ENCODE results near the gene TAS2R41.
"Not testable (repeated sequence)": the region's sequence is repeated elsewhere in the genome, so short reads cannot be mapped to it uniquely, and the experiment has no call there.

TAS2R41 gene

GRCh38 chr7:143462045-143462444 is 15.6 kb upstream of the TAS2R41 start:
- no peak overlapping the region for H3K4me3 ChIP-seq (ENCODE audit: low read depth, low read length)
- H3K36me3 ChIP-seq: no peaks in the 10 kb centered on the region
- H3K27ac ChIP-seq: no peak overlapping the region
- H3K27me3 ChIP-seq (ENCODE audit: insufficient read depth, low read depth, severe bottlenecking): no peaks in the 10 kb centered on the region
- no peak for TF ChIP-seq CTCF (IDR thresholded peaks at IDR 0.05; ENCODE audit: low read depth, low read length)
- H3K9me3 ChIP-seq (ENCODE audit: severe bottlenecking): no peaks in the 10 kb centered on the region
- DNase-seq: no peak

GRCh38 chr7:143463556-143463955 is 14.1 kb upstream of the TAS2R41 start:
- no peak for DNase-seq
- H3K36me3 ChIP-seq: no peaks in the 10 kb centered on the region
- TF ChIP-seq CTCF (IDR thresholded peaks at IDR 0.05; ENCODE audit: low read depth, low read length): no peak
- H3K4me3 ChIP-seq (ENCODE audit: low read depth, low read length): no peak overlapping the region
- no peak overlapping the region for H3K27ac ChIP-seq
- no peaks in the 10 kb centered on the region for H3K27me3 ChIP-seq (ENCODE audit: insufficient read depth, low read depth, severe bottlenecking)
- no peaks in the 10 kb centered on the region for H3K9me3 ChIP-seq (ENCODE audit: severe bottlenecking)

GRCh38 chr7:143463957-143464356 is 13.7 kb upstream of the TAS2R41 start:
- Histone ChIP-seq H3K27ac (no peak overlapping the region), H3K36me3 (no peaks in the 10 kb centered on the region), H3K9me3 (ENCODE audit: severe bottlenecking) (no peaks in the 10 kb centered on the region), H3K4me3 (ENCODE audit: low read depth, low read length) (no peak overlapping the region), H3K27me3 (ENCODE audit: insufficient read depth, low read depth, severe bottlenecking) (no peaks in the 10 kb centered on the region)
- TF ChIP-seq CTCF (IDR thresholded peaks at IDR 0.05; ENCODE audit: low read depth, low read length): no peak
- DNase-seq: no peak

- Histone ChIP-seq H3K27ac (no peak overlapping the region), H3K4me3 (ENCODE audit: low read depth, low read length) (no peak overlapping the region), H3K9me3 (ENCODE audit: severe bottlenecking) (no peaks in the 10 kb centered on the region), H3K27me3 (ENCODE audit: insufficient read depth, low read depth, severe bottlenecking) (no peaks in the 10 kb centered on the region), H3K36me3 (no peaks in the 10 kb centered on the region)
- DNase-seq: no peak
- TF ChIP-seq CTCF (IDR thresholded peaks at IDR 0.05; ENCODE audit: low read depth, low read length): no peak
Observed at GRCh38 chr7:143467724-143468123, 9.9 kb upstream of the TAS2R41 start.

- not testable (repeated sequence) for H3K4me3 ChIP-seq (ENCODE audit: low read depth, low read length); H3K27me3 ChIP-seq (ENCODE audit: insufficient read depth, low read depth, severe bottlenecking); DNase-seq; H3K9me3 ChIP-seq (ENCODE audit: severe bottlenecking); H3K27ac ChIP-seq; H3K36me3 ChIP-seq
Observed at GRCh38 chr7:143472071-143472689, 5.5 kb upstream of the TAS2R41 start.

- no peaks in the 10 kb centered on the region for H3K36me3 ChIP-seq
- no peak overlapping the region for H3K4me3 ChIP-seq (ENCODE audit: low read depth, low read length)
- no peak for DNase-seq
- TF ChIP-seq CTCF (IDR thresholded peaks at IDR 0.05; ENCODE audit: low read depth, low read length): no peak
- no peaks in the 10 kb centered on the region for H3K9me3 ChIP-seq (ENCODE audit: severe bottlenecking)
- H3K27me3 ChIP-seq (ENCODE audit: insufficient read depth, low read depth, severe bottlenecking): no peaks in the 10 kb centered on the region
- H3K27ac ChIP-seq: no peak overlapping the region
Observed at GRCh38 chr7:143479055-143479766, 1.5 kb downstream of the TAS2R41 start.

Measured in WERI-Rb-1 (cell line).